Erythroblast (primary cell): ENCODE data around the gene CDC6.

Source experiments
- GATA1 ChIP-seq: IDR thresholded peaks from 2 replicates; pipeline ENCODE4 v1.6.1; 2011; ENCODE audit warnings: low read depth, mild to moderate bottlenecking, control low read depth, low read length, moderate library complexity
- POLR2A ChIP-seq: IDR thresholded peaks from 2 replicates; pipeline ENCODE4 v1.6.1; 2011; ENCODE audit warnings: mild to moderate bottlenecking, low read length

- TF ChIP-seq POLR2A (no peak), GATA1 (no peak)
Measured at GRCh38 chr17:40342504-40343218, 55.0 kb downstream of the CDC6 start.
